HFF-Myc (cell line): ENCODE data around the gene MSH3.

Experiments used
- DNase-seq: peaks from one replicate; pipeline ENCODE4 v3.0.0-alpha.2; 2011; ENCODE audit warnings: low read depth; ENCODE audit errors: extremely low read depth
- H3K4me3 ChIP-seq: replicated peaks from 2 replicates; pipeline ENCODE4 v1.5.1; 2011; ENCODE audit warnings: low read depth, mild to moderate bottlenecking, control low read depth, low read length
- CTCF ChIP-seq: IDR thresholded peaks from 2 replicates; pipeline ENCODE4 v1.5.1; 2012; ENCODE audit warnings: mild to moderate bottlenecking, low read depth, low read length, control low read depth; ENCODE audit errors: missing control alignments

Gene MSH3

GRCh38 chr5:80665057-80665456 lies 10.6 kb downstream of the MSH3 start:
- TF ChIP-seq CTCF: no peak
- no peak overlapping the region for H3K4me3 ChIP-seq
- no peak for DNase-seq

GRCh38 chr5:80667384-80667783 lies 12.9 kb downstream of the MSH3 start:
- H3K4me3 ChIP-seq: no peak overlapping the region
- DNase-seq: no peak
- TF ChIP-seq CTCF: no peak

DNA sequence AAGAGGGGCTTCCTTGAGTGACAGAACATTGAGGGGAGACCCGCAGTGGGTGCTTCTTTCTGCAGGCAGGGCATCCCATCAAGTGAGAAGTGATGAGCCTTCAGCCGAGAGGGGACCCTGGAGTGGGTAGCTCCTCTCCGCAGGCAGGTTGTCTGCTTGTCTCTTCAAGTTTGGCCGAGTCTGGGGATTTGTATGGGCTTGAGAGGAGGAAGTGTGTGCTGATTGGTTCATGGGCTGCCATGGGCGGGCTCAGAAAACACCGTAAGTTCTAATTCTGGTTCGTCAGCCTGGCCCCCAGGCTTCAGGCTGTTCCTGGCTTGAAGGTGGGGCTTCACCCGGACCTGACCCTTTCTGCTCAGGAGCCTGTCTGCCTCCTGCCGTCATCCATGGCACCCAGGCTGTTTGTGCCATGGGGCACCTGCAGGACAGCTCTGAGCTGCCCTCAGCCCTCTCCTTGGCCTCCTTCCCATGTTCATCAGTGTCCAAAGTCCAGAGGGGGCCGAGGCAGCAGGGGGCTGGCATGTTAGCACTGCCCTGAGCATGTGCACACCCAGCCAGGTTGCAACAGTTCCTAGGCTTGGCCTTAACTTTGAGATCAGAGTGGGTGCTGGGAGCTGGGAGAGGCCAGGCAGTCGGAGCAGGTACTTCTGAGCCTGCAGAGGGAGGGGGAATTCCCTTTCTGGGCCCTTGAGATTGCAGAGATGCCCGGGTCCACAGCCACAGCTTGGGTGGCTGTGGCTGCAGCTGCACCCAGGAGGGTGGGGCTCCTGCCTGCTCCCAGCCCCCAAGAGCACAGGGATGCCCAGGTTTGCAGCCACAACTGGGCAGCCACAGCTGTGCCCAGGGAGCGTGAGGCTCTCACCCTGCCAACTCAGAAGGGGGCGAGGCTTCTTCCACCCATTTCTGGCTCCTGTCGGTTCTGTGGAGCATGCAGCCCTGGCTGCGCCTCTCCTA lies 13.8 kb downstream of the MSH3 start:
- no peak for TF ChIP-seq CTCF
- no peak for DNase-seq
- H3K4me3 ChIP-seq: no peak overlapping the region

- peak; percentile 82 for TF ChIP-seq CTCF
- no peak overlapping the region for H3K4me3 ChIP-seq
- peak; percentile 29 for DNase-seq
These were observed 17.8 kb downstream of the MSH3 start for GRCh38 chr5:80672140-80672736.

- no peak overlapping the region for H3K4me3 ChIP-seq
- no peak for DNase-seq
- no peak for TF ChIP-seq CTCF
These were observed 22.3 kb downstream of the MSH3 start for GRCh38 chr5:80676706-80677105.

- no peak for DNase-seq
- no peak overlapping the region for H3K4me3 ChIP-seq
- no peak for TF ChIP-seq CTCF
These were observed 32.3 kb downstream of the MSH3 start for GRCh38 chr5:80686757-80687156.
